HepG2 (cell line): Measurements from ENCODE around the gene NOC3L. TPM values are rescaled to one million over a fixed set of nuclear protein-coding genes. Genes with fewer than 3 reads are reported as not detected.
A peak's percentile ranks its signal among the peaks of the same experiment; 100 is the strongest.

ENCODE experiments used
- ADNP ChIP-seq: sonication (generic); formaldehyde crosslinking; IDR thresholded peaks from 2 replicates; pipeline ENCODE4 v1.4.0; 2020; ENCODE audit warnings: missing genetic modification reagents
- CHD2 ChIP-seq: IDR thresholded peaks from 2 replicates; pipeline ENCODE4 v1.6.1; 2011; ENCODE audit warnings: low read depth, low read length, improper control_type of control experiment
- DMAP1 ChIP-seq: IDR thresholded peaks from 2 replicates; pipeline ENCODE4 v1.6.1; 2016
- MAFF ChIP-seq: IDR thresholded peaks from 2 replicates; pipeline ENCODE4 v1.6.1; 2011; ENCODE audit warnings: low read depth, low read length, improper control_type of control experiment
- PCBP1 ChIP-seq: fragments of 200-400 bp; formaldehyde crosslinking; IDR thresholded peaks from 2 replicates; pipeline ENCODE4 v1.6.1; 2017; ENCODE audit warnings: mild to moderate bottlenecking, low read depth, low read length, borderline replicate concordance
- PHF21A ChIP-seq: sonication (generic); formaldehyde crosslinking; IDR thresholded peaks from 2 replicates; pipeline ENCODE4 v1.5.0; 2020; ENCODE audit warnings: mild to moderate bottlenecking, missing genetic modification reagents
- SATB2 ChIP-seq: sonication (generic); formaldehyde crosslinking; IDR thresholded peaks from 2 replicates; pipeline ENCODE4 v1.5.0; 2020; ENCODE audit warnings: missing genetic modification reagents
- SP4 ChIP-seq: sonication (generic); formaldehyde crosslinking; IDR thresholded peaks from 2 replicates; pipeline ENCODE4 v1.8.1; 2023; ENCODE audit warnings: mild to moderate bottlenecking, missing genetic modification reagents
- U2AF2 ChIP-seq: fragments of 200-400 bp; formaldehyde crosslinking; IDR thresholded peaks from 2 replicates; pipeline ENCODE4 v1.6.1; 2017; ENCODE audit warnings: low read depth, mild to moderate bottlenecking, low read length
- ZFX ChIP-seq: sonication (generic); formaldehyde crosslinking; IDR thresholded peaks from 2 replicates; pipeline ENCODE4 v1.4.0; 2020; ENCODE audit warnings: mild to moderate bottlenecking, low read depth, missing genetic modification reagents, moderate library complexity
- ZMYM3 ChIP-seq: sonication (generic); formaldehyde crosslinking; IDR thresholded peaks from 2 replicates; pipeline ENCODE4 v1.5.1; 2020; ENCODE audit warnings: mild to moderate bottlenecking, missing genetic modification reagents
- ZMYM4 ChIP-seq: sonication (generic); formaldehyde crosslinking; IDR thresholded peaks from 2 replicates; pipeline ENCODE4 v1.8.1; 2023; ENCODE audit warnings: mild to moderate bottlenecking, missing genetic modification reagents
- ZNF205 ChIP-seq: IDR thresholded peaks from 2 replicates; pipeline ENCODE4 v1.6.1; 2018; ENCODE audit warnings: missing biosample characterization, missing genetic modification reagents
- ZNF746 ChIP-seq: sonication (generic); formaldehyde crosslinking; IDR thresholded peaks from 2 replicates; pipeline ENCODE4 v1.8.0; 2022; ENCODE audit warnings: mild to moderate bottlenecking, missing genetic modification reagents
- ZNF879 ChIP-seq: sonication (generic); formaldehyde crosslinking; IDR thresholded peaks from 2 replicates; pipeline ENCODE4 v1.8.1; 2023; ENCODE audit warnings: missing genetic modification reagents
- ZSCAN12 ChIP-seq: sonication (generic); formaldehyde crosslinking; IDR thresholded peaks from 2 replicates; pipeline ENCODE4 v1.9.0; 2021; ENCODE audit warnings: mild to moderate bottlenecking, missing genetic modification reagents
- polyA plus RNA-seq, 8 experiments: library from polyadenylated mRNA; depleted of rRNA in 3 of 8; stranded (reverse) in 7 of 8; unstranded in 1 of 8; fragments of >200 nt; fragmentation: Illumina TruSeq in 4 of 8; extraction: Trizol in 4 of 8; gene quantifications; 2 replicates each; pipeline versions ENCODE4 v1.2.1 to v1.2.3, GENCODE V29; 2011 to 2016; ENCODE audit warnings: low read depth in 4 of 8, missing spikeins in 1 of 8, mixed read lengths in 1 of 8; ENCODE audit not compliant: insufficient read depth in 1 of 8
- total RNA-seq, 5 experiments: library from RNA; depleted of rRNA; stranded (reverse); fragments of >200 nt; fragmentation: Illumina TruSeq; extraction: Trizol; gene quantifications; 2 replicates each; pipeline ENCODE4 v1.2.3, GENCODE V29; 2016; ENCODE audit warnings: low read depth in 1 of 5
- TF ChIP-seq, protein P1 (sequence below): sonication (generic); formaldehyde crosslinking; conservative IDR thresholded peaks from 2 replicates; pipeline ENCODE4 v1.4.0; 2020; ENCODE audit warnings: mild to moderate bottlenecking, missing genetic modification reagents, moderate library complexity
- TF ChIP-seq, protein P2 (sequence below): sonication (generic); formaldehyde crosslinking; conservative IDR thresholded peaks from 2 replicates; pipeline ENCODE4 v1.4.0; 2020; ENCODE audit warnings: missing genetic modification reagents
- TF ChIP-seq, protein P3 (sequence below): fragments of 450-650 bp; IDR thresholded peaks from 2 replicates; pipeline ENCODE4 v1.6.1; 2016
- TF ChIP-seq, protein P4 (sequence below): sonication (generic); formaldehyde crosslinking; IDR thresholded peaks from 2 replicates; pipeline ENCODE4; 2020; ENCODE audit warnings: missing genetic modification reagents, mild to moderate bottlenecking, borderline replicate concordance

NOC3L gene
- total and polyA plus RNA-seq, 2 of the 13 experiments (the other 11 are each of a cell fraction or from before 2014, with no cell fraction given): 7.8 to 36.6 TPM

DNA sequence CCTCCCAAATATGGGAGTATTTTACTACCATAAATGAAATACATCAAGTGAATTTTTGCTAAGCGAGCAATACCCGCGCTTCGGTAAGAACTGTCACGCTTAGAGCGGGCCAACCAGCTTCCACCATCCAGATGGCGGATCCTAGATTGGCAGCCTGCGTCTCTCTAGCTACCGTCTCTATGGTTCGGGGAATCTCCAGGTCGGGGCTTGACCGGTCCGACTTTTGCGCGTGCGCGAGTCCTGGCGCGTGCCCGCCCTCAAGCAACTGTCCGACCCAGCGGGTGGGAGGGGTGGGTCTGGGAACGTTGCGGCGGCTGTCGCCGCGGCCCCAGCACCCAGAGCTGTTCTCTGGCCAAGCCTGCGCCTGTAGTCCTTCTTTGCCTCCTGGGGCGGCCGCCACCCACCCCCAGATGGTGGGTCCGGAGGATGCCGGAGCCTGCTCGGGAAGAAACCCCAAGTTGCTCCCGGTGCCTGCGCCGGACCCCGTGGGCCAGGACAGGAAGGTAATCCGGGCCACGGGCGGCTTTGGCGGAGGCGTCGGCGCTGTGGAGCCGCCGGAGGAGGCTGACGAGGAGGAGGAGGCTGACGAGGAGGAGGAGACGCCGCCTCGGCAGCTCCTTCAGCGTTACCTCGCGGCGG, 39.6 kb upstream of the NOC3L start, which contains the start of gene TBC1D12 (continued):
- TF ChIP-seq, protein P1, sequence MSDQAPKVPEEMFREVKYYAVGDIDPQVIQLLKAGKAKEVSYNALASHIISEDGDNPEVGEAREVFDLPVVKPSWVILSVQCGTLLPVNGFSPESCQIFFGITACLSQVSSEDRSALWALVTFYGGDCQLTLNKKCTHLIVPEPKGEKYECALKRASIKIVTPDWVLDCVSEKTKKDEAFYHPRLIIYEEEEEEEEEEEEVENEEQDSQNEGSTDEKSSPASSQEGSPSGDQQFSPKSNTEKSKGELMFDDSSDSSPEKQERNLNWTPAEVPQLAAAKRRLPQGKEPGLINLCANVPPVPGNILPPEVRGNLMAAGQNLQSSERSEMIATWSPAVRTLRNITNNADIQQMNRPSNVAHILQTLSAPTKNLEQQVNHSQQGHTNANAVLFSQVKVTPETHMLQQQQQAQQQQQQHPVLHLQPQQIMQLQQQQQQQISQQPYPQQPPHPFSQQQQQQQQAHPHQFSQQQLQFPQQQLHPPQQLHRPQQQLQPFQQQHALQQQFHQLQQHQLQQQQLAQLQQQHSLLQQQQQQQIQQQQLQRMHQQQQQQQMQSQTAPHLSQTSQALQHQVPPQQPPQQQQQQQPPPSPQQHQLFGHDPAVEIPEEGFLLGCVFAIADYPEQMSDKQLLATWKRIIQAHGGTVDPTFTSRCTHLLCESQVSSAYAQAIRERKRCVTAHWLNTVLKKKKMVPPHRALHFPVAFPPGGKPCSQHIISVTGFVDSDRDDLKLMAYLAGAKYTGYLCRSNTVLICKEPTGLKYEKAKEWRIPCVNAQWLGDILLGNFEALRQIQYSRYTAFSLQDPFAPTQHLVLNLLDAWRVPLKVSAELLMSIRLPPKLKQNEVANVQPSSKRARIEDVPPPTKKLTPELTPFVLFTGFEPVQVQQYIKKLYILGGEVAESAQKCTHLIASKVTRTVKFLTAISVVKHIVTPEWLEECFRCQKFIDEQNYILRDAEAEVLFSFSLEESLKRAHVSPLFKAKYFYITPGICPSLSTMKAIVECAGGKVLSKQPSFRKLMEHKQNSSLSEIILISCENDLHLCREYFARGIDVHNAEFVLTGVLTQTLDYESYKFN (CRISPR knock-in tag): 0 out of 2 replicates have a peak, but pooled peaks have one; percentile 17
- TF ChIP-seq ZFX (CRISPR knock-in tag) (peak; percentile 78), CHD2 (0 out of 2 replicates have a peak, but pooled peaks have one; percentile 28), U2AF2 (0 out of 2 replicates have a peak, but pooled peaks have one; percentile 30), ZMYM4 (CRISPR knock-in tag) (peak; percentile 98), ZNF879 (CRISPR knock-in tag) (no peak), PHF21A (CRISPR knock-in tag) (peak; percentile 76), PCBP1 (peak; percentile 36; the same call in 1 of the 2 replicates), ZMYM3 (peak; percentile 13; the same call in 1 of the 2 replicates), SP4 (CRISPR knock-in tag) (0 out of 2 replicates have a peak, but pooled peaks have one; percentile 25), ZNF205 (CRISPR knock-in tag) (0 out of 2 replicates have a peak, but pooled peaks have one; percentile 38), ZNF746 (CRISPR knock-in tag) (0 out of 2 replicates have a peak, but pooled peaks have one; percentile 0), DMAP1 (CRISPR knock-in tag) (peak; percentile 74; the same call in 1 of the 2 replicates), ADNP (CRISPR knock-in tag) (no peak; the same call in 1 of the 2 replicates), SATB2 (CRISPR knock-in tag) (no peak), ZSCAN12 (CRISPR knock-in tag) (no peak), MAFF (peak; percentile 35; the same call in 1 of the 2 replicates)
- TF ChIP-seq, protein P2, sequence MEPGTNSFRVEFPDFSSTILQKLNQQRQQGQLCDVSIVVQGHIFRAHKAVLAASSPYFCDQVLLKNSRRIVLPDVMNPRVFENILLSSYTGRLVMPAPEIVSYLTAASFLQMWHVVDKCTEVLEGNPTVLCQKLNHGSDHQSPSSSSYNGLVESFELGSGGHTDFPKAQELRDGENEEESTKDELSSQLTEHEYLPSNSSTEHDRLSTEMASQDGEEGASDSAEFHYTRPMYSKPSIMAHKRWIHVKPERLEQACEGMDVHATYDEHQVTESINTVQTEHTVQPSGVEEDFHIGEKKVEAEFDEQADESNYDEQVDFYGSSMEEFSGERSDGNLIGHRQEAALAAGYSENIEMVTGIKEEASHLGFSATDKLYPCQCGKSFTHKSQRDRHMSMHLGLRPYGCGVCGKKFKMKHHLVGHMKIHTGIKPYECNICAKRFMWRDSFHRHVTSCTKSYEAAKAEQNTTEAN (CRISPR knock-in tag): 0 out of 2 replicates have a peak, but pooled peaks have one; percentile 39
- TF ChIP-seq, protein P3, sequence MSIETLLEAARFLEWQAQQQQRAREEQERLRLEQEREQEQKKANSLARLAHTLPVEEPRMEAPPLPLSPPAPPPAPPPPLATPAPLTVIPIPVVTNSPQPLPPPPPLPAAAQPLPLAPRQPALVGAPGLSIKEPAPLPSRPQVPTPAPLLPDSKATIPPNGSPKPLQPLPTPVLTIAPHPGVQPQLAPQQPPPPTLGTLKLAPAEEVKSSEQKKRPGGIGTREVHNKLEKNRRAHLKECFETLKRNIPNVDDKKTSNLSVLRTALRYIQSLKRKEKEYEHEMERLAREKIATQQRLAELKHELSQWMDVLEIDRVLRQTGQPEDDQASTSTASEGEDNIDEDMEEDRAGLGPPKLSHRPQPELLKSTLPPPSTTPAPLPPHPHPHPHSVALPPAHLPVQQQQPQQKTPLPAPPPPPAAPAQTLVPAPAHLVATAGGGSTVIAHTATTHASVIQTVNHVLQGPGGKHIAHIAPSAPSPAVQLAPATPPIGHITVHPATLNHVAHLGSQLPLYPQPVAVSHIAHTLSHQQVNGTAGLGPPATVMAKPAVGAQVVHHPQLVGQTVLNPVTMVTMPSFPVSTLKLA: 0 out of 2 replicates have a peak, but pooled peaks have one; percentile 2
- TF ChIP-seq, protein P4, sequence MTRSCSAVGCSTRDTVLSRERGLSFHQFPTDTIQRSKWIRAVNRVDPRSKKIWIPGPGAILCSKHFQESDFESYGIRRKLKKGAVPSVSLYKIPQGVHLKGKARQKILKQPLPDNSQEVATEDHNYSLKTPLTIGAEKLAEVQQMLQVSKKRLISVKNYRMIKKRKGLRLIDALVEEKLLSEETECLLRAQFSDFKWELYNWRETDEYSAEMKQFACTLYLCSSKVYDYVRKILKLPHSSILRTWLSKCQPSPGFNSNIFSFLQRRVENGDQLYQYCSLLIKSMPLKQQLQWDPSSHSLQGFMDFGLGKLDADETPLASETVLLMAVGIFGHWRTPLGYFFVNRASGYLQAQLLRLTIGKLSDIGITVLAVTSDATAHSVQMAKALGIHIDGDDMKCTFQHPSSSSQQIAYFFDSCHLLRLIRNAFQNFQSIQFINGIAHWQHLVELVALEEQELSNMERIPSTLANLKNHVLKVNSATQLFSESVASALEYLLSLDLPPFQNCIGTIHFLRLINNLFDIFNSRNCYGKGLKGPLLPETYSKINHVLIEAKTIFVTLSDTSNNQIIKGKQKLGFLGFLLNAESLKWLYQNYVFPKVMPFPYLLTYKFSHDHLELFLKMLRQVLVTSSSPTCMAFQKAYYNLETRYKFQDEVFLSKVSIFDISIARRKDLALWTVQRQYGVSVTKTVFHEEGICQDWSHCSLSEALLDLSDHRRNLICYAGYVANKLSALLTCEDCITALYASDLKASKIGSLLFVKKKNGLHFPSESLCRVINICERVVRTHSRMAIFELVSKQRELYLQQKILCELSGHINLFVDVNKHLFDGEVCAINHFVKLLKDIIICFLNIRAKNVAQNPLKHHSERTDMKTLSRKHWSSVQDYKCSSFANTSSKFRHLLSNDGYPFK (CRISPR knock-in tag): peak; percentile 65; the same call in 1 of the 2 replicates
